ENCODE measurements around the gene BCAS2.

DNA sequence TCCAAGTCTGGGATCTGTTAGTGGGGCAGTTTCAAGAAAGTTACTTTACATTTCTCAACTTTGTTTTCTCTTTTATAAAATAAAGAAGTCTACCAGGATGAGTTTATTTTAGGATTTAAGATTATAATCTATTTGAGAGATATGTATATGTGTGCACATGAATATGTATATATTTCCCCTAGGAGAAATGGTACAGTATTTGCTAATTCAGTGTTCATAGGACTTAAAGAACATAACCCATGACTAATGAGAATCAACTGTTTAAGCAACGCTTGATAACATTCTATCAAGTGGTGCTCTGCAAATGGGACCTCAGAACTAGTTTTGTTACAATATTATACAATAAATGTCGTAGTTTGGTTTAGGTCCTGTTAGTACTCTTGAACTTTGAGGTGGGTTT lies 7.0 kb downstream of the BCAS2 start:
- TF ChIP-seq POLR2A (IDR thresholded peaks at IDR 0.05; ENCODE audit: low read length) (no peak), GATA1 (IDR thresholded peaks at IDR 0.05; ENCODE audit: low read depth, low read length) (no peak)
